Coronary artery (tissue), 2 donors: Measurements from ENCODE around the gene RAB11B.
"Not testable (repeated sequence)": the region's sequence is repeated elsewhere in the genome, so short reads cannot be mapped to it uniquely, and the experiment has no call there.

Experiments used
- DNase-seq: peaks from one replicate; pipeline ENCODE4 v3.0.0-alpha.2; 2017; ENCODE audit warnings: low spot score
- H3K27ac ChIP-seq, 2 donors: fragments of 200-600 bp; sonication (generic); one replicate each; pipeline ENCODE4 v1.5.1; 2016 to 2019
- H3K4me3 ChIP-seq: fragments of 200-600 bp; sonication (generic); 2 replicates; pipeline ENCODE4 v1.5.1; 2016; ENCODE audit warnings: mild to moderate bottlenecking, moderate library complexity
- TF ChIP-seq, protein P1 (sequence below): fragments of 200-600 bp; sonication (generic); IDR thresholded peaks from one replicate; pipeline ENCODE4 v1.5.1; 2019; ENCODE audit warnings: antibody characterized with exemption

Gene RAB11B

DNA sequence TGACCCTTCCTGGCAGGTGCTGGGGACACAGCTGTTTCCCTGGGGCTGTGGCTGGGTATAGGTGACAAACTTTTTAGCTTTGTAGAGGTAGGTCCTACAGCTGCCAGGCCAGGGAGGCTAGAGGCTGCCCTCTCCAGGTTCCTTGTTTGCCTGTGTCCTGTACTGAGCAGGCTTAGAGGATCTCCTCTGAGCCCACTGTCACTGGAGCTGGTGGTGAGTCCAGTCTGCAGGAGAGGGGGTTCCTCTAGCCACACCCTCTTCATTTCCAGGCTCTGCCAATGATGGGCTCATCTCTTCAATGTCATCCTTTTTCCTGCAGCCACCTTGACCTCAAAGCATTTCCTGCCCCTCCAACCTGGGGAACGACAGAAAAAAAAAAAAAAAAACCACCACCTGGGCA lies 12.6 kb upstream of the RAB11B start:
- TF ChIP-seq, protein P1, sequence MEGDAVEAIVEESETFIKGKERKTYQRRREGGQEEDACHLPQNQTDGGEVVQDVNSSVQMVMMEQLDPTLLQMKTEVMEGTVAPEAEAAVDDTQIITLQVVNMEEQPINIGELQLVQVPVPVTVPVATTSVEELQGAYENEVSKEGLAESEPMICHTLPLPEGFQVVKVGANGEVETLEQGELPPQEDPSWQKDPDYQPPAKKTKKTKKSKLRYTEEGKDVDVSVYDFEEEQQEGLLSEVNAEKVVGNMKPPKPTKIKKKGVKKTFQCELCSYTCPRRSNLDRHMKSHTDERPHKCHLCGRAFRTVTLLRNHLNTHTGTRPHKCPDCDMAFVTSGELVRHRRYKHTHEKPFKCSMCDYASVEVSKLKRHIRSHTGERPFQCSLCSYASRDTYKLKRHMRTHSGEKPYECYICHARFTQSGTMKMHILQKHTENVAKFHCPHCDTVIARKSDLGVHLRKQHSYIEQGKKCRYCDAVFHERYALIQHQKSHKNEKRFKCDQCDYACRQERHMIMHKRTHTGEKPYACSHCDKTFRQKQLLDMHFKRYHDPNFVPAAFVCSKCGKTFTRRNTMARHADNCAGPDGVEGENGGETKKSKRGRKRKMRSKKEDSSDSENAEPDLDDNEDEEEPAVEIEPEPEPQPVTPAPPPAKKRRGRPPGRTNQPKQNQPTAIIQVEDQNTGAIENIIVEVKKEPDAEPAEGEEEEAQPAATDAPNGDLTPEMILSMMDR = no peak
- Histone ChIP-seq H3K27ac (no peak overlapping the region), H3K4me3 (no peak overlapping the region)
- DNase-seq = no peak

DNA sequence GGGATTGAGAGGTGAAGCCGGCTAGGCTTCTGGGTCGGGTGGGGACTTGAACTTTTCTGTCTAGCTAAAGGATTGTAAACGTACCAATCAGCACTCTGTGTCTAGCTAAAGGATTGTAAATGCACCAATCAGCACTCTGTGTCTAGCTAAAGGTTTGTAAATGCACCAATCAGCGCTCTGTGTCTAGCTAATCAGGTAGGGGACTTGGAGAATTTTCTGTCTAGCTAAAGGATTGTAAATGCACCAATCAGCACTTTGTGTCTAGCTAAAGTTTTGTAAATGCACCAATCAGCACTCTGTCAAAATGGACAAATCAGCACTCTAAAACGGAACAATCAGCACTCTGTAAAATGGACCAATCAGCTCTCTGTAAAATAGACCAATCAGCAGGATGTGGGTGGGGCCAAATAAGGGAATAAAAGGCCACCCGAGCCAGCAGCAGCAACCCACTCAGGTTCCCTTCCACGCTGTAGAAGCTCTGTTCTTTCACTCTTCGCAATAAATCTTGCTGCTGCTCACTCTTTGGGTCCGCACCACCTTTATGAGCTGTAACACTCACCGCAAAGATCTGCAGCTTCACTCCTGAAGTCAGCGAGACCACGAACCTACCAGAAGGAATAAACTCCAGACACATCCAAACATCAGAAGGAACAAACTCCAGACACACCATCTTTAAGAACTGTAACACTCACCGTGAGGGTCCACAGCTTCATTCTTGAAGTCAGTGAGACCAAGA lies 10.8 kb upstream of the RAB11B start:
- H3K27ac ChIP-seq, DNase-seq, H3K4me3 ChIP-seq: not testable (repeated sequence)

DNA sequence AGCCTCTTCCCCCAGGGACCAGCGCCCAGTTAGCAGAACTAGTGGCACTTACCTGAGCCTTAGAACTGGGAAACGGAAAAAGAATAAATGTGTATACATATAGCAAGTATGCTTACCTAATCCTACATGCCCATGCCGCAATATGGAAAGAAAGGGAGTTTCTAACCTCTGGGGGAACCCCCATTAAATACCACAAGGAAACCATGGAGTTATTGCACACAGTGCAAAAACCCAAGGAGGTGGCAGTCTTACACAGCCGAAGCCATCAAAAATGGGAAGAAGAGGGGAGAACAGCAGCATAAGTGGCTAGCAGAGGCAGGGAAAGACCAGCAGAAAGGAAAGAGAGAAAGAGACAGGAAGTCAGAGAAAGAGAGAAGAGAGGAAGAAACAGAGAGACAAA lies 5.6 kb upstream of the RAB11B start:
- H3K27ac ChIP-seq, DNase-seq, H3K4me3 ChIP-seq: not testable (repeated sequence)

DNA sequence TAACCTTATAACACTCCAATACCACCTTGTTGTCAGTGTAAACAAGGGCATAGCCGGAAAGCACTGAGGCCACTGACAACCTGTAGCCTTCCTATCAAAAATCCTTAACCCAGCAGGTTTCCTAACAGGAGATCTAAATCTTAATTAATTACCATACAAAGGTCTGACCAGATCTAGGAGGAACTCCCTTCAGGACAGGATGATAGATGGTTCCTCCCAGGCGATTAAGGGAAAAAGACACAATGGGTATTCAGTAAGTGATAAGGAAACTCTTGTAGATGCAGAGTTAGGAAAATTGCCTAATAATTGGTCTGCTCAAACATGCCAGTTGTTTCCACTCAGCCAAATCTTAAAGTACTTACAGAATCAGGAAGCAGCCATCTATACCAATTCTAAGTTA lies 5.1 kb upstream of the RAB11B start:
- not testable (repeated sequence) for H3K27ac ChIP-seq, DNase-seq, H3K4me3 ChIP-seq

DNA sequence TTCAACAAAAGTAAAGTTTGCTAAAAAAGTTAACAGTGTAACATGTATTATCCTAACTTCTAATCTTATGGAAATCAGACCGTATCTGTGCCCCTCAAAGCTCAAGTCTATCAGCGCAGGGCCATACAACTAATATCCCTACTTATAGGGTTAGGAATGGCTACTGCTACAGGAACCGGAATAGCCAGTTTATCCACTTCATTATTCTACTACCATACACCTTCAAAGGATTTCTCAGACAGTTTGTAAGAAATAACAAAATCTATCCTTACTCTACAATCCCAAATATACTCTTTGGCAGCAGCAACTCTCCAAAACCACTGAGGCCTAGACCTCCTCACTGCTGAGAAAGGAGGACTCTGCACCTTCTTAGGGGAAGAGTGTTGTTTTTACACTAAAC lies 4.6 kb upstream of the RAB11B start:
- DNase-seq, H3K4me3 ChIP-seq, H3K27ac ChIP-seq: not testable (repeated sequence)

DNA sequence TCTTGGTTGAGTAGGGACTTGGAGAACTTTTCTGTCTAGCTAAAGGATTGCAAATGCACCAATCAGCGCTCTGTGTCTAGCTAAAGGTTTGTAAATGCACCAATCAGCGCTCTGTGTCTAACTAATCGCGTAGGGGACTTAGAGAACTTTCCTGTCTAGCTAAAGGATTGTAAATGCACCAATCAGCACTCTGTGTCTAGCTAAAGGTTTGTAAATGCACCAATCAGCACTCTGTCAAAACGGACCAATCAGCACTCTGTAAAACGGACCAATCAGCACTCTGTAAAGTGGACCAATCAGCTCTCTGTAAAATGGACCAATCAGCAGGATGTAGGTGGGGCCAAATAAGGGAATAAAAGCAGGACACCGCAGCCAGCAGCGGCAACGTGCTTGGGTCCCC lies 3.7 kb upstream of the RAB11B start:
- H3K4me3 ChIP-seq, DNase-seq, H3K27ac ChIP-seq: not testable (repeated sequence)

DNA sequence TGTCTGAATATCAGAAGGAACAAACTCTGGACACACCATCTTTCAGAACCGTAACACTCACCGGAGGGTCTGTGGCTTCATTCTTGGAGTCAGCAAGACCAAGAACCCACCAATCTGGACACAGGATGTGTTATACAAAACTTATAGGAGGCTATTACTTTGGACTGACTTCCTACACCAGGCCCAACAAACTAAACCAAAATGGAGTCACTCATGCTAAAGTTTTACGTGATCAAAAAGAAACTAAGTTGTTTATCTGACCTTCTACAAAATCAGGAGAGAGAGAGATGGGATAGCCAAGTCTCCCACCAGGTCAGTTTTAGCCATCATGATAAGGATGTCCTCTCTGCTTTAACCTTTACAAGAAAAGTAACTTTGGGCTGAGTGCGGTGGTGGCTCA lies 3.2 kb upstream of the RAB11B start:
- no peak for DNase-seq
- TF ChIP-seq, protein P1 = no peak
- H3K27ac ChIP-seq = no peak overlapping the region
- no peak overlapping the region for H3K4me3 ChIP-seq

DNA sequence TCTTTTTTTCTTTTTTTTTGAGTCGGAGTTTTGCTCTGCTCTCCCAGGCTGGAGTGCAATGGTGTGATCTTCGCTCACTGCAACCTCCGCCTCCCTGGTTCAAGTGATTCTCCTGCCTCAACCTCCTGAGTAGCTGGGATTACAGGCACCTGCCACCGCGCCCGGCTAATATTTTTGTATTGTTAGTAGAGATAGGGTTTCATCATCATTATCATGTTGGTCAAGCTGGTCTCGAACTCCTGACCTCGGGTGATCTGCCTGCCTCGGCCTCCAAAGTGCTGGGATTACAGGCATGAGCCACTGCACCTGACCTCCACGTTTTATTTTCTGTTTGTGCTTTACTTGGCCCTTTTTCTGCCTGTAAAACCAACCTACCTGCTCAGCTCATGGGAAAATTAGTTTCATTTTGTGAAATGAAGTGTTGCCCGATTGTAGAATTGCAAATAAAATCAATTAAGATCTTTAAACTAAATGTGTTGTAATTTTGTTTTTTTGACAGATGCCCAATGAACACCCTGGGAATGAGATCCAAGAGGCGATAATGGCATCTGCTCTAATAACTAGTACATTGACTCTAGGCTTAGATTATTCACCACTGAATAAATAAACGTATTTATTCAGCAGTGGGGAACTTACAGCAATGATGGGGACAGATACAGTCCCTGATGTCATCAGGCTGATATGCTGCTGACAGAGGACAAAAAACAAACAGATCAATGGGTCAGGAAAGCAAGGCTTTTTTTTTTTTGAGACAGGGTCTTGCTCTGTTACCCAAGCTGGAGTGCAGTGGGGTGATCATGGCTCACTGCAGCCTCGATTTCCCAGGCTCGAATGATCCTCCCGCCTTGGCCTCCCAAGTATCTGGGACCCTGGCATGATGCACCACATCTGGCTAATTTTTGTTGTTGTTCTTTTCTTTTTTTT lies 2.2 kb upstream of the RAB11B start:
- Histone ChIP-seq H3K27ac (no peak overlapping the region), H3K4me3 (no peak overlapping the region)
- TF ChIP-seq, protein P1 = no peak
- no peak for DNase-seq

DNA sequence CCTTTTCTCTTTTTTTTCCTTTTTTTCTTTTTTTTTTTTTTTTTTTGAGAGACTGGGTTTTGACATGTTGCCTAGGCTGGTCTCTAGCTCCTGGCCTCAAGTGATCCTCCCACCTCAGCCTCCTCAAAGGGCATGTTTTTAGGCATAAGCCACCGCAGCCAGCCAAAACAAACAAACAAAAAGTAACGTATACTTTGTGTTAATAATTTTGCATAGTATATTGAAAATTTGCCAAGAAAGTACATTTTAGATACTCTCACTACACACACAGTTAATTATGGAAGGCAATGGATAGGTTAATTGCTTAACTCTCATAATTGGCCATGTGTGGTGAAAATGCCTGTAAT lies 1.6 kb upstream of the RAB11B start:
- TF ChIP-seq, protein P1 = no peak
- DNase-seq = no peak
- no peak overlapping the region for H3K4me3 ChIP-seq
- H3K27ac ChIP-seq = no peak overlapping the region
